ENCODE measurements around the gene ALDH6A1. TPM values are rescaled to one million over a fixed set of nuclear protein-coding genes. Genes with fewer than 3 reads are reported as not detected.

Gene ALDH6A1
- total and polyA plus RNA-seq, 3 donors from 2014 or later, result 57.2 to 88.5 (median 84.2) TPM

DNA sequence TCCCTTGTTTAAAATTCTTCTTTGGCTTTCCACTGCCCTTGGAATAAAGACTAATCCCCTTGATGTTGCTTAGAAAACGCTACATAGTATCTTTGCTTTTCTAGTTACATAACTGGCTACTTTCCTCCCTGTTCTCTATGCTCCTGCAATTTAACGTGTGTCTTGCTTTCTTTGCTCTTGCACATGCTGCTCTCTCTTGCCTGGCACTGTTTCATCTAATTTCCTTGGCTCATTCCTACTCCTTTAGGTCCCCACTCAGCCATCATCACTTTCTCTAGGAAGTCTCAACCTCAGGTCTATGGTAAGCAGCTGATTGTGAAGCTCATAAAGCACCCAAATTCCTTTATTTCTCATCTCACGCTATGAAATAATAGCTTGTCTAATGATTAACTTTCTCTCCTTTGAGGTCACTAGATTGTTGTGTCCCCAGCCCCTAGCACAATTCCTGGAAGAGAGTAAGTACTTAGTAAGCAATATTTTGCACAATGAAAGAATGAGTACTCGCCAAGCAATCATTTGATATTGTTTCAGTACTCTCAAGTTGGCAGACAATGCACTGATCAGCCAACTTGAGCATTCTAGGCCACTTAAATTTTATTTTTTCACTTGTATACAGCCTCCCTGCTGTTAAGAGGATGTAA lies 3.3 kb downstream of the ALDH6A1 start:
- H3K27ac ChIP-seq, result peak overlapping the region; percentile 63 to 87
- intact Hi-C loops (cut with DNase I; ENCODE audit: low total_unique reads), result no loop called here
- no peak for TF ChIP-seq POLR2A (IDR thresholded peaks at IDR 0.05)
- TF ChIP-seq, protein P1, sequence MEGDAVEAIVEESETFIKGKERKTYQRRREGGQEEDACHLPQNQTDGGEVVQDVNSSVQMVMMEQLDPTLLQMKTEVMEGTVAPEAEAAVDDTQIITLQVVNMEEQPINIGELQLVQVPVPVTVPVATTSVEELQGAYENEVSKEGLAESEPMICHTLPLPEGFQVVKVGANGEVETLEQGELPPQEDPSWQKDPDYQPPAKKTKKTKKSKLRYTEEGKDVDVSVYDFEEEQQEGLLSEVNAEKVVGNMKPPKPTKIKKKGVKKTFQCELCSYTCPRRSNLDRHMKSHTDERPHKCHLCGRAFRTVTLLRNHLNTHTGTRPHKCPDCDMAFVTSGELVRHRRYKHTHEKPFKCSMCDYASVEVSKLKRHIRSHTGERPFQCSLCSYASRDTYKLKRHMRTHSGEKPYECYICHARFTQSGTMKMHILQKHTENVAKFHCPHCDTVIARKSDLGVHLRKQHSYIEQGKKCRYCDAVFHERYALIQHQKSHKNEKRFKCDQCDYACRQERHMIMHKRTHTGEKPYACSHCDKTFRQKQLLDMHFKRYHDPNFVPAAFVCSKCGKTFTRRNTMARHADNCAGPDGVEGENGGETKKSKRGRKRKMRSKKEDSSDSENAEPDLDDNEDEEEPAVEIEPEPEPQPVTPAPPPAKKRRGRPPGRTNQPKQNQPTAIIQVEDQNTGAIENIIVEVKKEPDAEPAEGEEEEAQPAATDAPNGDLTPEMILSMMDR (IDR thresholded peaks at IDR 0.05), result no peak

GRCh38 chr14:74077401-74077800 lies 6.9 kb downstream of the ALDH6A1 start:
- Histone ChIP-seq H3K9me3 (no peaks in the 10 kb centered on the region), H3K4me3 (no peak overlapping the region), H3K36me3 (ENCODE audit: low read depth, missing control alignments) (no peaks in the 10 kb centered on the region), H3K27me3 (no peaks in the 10 kb centered on the region), H3K27ac (peak overlapping the region in 1 of 2 donors; percentile 15), H3K4me1 (peaks cover 6% of the 10 kb centered on the region)
- TF ChIP-seq, protein P1 (IDR thresholded peaks at IDR 0.05), result no peak
- TF ChIP-seq POLR2A (IDR thresholded peaks at IDR 0.05), result no peak
- intact Hi-C loops (cut with DNase I; ENCODE audit: low total_unique reads), result no loop called here
- DNase-seq, result no peak
- WGBS, 2 donors, result 86 to 89% methylated on average over 1 of the region's 1 CpG

More for the DNA sequence above, 3.3 kb downstream of the ALDH6A1 start:
- WGBS, 2 donors, result 50 to 53% methylated on average over 4 of the region's 4 CpGs
- Histone ChIP-seq H3K27me3 (no peaks in the 10 kb centered on the region), H3K9me3 (no peaks in the 10 kb centered on the region), H3K4me3 (no peak overlapping the region), H3K4me1 (peaks cover 19% of the 10 kb centered on the region), H3K36me3 (ENCODE audit: low read depth, missing control alignments) (no peaks in the 10 kb centered on the region)
- DNase-seq, result peak; percentile 38

GRCh38 chr14:74065746-74066575 lies 18.3 kb downstream of the ALDH6A1 start:
- H3K27me3 ChIP-seq, result no peaks in the 10 kb centered on the region
- intact Hi-C loops (cut with DNase I; ENCODE audit: low total_unique reads), result no loop called here
- no peaks in the 10 kb centered on the region for H3K36me3 ChIP-seq (ENCODE audit: low read depth, missing control alignments)
- 73 to 85% methylated on average over 3 of the region's 3 CpGs for WGBS, 2 donors
- TF ChIP-seq, protein P1 (IDR thresholded peaks at IDR 0.05), result no peak
- no peak for TF ChIP-seq POLR2A (IDR thresholded peaks at IDR 0.05)
- DNase-seq, result no peak
- H3K4me3 ChIP-seq, result no peak overlapping the region
- no peaks in the 10 kb centered on the region for H3K4me1 ChIP-seq
- H3K27ac ChIP-seq, result no peak overlapping the region
- H3K9me3 ChIP-seq, result no peaks in the 10 kb centered on the region

DNA sequence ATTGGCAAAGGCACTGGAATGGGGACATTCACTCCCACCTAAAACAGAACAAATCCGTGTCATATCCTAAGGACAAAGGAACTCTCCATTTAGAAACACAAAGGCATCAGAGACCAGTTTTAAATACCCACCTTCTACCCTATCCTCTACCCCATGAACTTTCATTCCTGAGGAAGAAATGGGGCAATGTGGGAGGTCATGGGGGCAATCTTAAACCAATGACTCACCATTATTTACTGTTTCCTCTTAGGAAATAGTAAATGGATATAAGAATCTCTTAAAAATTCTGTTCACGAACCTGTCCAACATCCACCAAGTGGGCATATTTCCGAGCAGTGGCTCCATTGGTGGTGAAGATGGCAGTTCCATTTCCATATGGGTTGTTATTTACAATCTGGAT lies 19.4 kb downstream of the ALDH6A1 start:
- H3K27ac ChIP-seq, result no peak overlapping the region
- H3K27me3 ChIP-seq, result no peaks in the 10 kb centered on the region
- intact Hi-C loops (cut with DNase I; ENCODE audit: low total_unique reads), result no loop called here
- no peak for DNase-seq
- no peaks in the 10 kb centered on the region for H3K36me3 ChIP-seq (ENCODE audit: low read depth, missing control alignments)
- WGBS, 2 donors, result 80 to 82% methylated on average over 3 of the region's 3 CpGs
- TF ChIP-seq POLR2A (IDR thresholded peaks at IDR 0.05), result no peak
- TF ChIP-seq, protein P1 (IDR thresholded peaks at IDR 0.05), result no peak
- H3K9me3 ChIP-seq, result no peaks in the 10 kb centered on the region
- no peak overlapping the region for H3K4me3 ChIP-seq
- H3K4me1 ChIP-seq, result peaks cover 4% of the 10 kb centered on the region

All from testis (tissue), 3 donors.